ENCODE data around the gene BPNT1.

DNA sequence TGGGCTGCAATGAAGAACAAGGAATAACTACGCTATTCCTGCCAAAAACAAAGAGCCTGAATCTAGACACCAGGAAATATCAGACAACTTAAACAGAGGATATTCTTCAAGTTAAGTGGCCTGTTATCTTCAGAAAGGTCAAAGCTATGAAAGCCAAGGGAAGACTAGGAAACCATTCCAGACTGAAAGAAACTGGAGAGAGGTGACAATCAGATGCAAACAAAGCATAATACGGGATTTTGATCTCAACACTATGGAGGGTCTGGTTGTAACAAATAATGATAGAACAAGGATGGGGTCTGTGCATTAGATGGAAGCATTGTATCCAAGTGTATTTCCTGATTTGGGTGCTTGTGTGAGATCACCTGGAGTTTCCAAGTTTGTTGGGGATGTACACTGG, 45.9 kb downstream of the BPNT1 start:
- TF ChIP-seq, protein P1, sequence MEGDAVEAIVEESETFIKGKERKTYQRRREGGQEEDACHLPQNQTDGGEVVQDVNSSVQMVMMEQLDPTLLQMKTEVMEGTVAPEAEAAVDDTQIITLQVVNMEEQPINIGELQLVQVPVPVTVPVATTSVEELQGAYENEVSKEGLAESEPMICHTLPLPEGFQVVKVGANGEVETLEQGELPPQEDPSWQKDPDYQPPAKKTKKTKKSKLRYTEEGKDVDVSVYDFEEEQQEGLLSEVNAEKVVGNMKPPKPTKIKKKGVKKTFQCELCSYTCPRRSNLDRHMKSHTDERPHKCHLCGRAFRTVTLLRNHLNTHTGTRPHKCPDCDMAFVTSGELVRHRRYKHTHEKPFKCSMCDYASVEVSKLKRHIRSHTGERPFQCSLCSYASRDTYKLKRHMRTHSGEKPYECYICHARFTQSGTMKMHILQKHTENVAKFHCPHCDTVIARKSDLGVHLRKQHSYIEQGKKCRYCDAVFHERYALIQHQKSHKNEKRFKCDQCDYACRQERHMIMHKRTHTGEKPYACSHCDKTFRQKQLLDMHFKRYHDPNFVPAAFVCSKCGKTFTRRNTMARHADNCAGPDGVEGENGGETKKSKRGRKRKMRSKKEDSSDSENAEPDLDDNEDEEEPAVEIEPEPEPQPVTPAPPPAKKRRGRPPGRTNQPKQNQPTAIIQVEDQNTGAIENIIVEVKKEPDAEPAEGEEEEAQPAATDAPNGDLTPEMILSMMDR (conservative IDR thresholded peaks at IDR 0.05 in 1 of 2, IDR thresholded peaks at IDR 0.05 in 1 of 2; ENCODE audit: extremely low read depth in 1 of 2, insufficient read depth in 1 of 2, low read depth in 1 of 2, low read length in 2 of 2), result no peak
- no peak for TF ChIP-seq EZH2 (IDR thresholded peaks at IDR 0.05; ENCODE audit: borderline replicate concordance, low read length)

All from mammary epithelial cell (primary cell).